ENCODE measurements around the gene CFP.

DNA sequence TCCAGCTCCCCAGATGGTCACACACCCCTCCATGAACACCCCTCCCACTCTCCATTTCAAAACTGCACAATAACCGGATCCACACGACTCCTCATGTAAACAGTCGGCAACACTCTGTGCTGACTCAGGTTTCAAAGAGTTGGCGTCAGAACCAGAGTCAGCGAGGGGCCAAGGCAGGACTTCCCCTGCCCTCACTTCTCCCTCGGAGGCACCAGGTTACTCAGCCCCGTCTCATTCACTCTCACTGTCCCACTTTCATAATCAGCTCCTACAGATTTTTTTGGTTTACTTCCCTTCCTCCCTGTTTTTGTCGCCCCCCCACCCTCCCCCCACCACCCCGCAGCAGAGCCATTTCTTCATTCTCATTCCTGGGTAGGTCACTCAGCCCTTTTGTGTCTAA lies 50.2 kb downstream of the CFP start:
- TF ChIP-seq YY1 (IDR thresholded peaks at IDR 0.05; ENCODE audit: insufficient read depth, insufficient read length), result no peak
- no peak for TF ChIP-seq ZNF274 (IDR thresholded peaks at IDR 0.05; ENCODE audit: low read depth, low read length)
- no peak for TF ChIP-seq SUZ12 (IDR thresholded peaks at IDR 0.05; ENCODE audit: extremely low read depth, insufficient read depth, insufficient read length)

Data from NT2/D1 (cell line).